ENCODE measurements around the gene GALNT4. TPM values are rescaled to one million over a fixed set of nuclear protein-coding genes. Genes with fewer than 3 reads are reported as not detected.
A peak's percentile ranks its signal among the peaks of the same experiment; 100 is the strongest.

Gene GALNT4
- total and polyA plus RNA-seq, 9 of the 15 experiments (the other 6 are each of a cell fraction or from before 2014, with no cell fraction given): 1.2 to 4.6 (median 3.4) TPM

DNA sequence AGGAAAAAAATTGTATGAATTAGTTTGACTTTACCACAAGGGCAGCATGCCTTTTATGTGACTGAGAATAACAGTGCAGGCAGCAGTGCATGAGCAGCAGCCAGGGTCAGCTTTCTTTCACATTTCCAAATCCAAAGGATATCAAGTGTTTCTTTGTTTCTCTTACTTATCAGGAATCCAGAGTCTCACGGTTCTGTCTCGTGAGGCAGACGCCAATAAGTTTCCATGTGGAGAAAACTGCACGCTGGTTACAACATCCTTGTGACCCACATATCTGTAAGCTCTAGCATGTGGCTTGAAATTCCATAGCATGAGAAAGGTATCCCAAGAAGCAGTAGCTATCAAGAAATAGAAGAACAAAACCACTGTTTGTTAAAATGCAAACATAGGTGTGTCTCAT is 27.6 kb downstream of the GALNT4 start:
- WGBS (ENCODE audit: insufficient coverage, low coverage, missing lambda C conversion rate): 66% methylated on average over 4 of the region's 4 CpGs
- no TSS peak for BruUV-seq (replicated peaks)
- FAIRE-seq (no peak), ATAC-seq (no peak), DNase-seq (ENCODE audit: extremely low read depth in 1 of 4, low spot score in 3 of 4) (no peak)
- Histone ChIP-seq H3K4me1 (replicated peaks in 1 of 2; ENCODE audit: control insufficient read depth in 2 of 2, insufficient read depth in 2 of 2, low read length in 2 of 2) (peaks cover 0 to 13% of the 10 kb centered on the region in 2 experiments; a peak in 3 of 5 replicates), H3K79me2 (ENCODE audit: control insufficient read depth, insufficient read depth, low read length) (no peaks in the 10 kb centered on the region), H2AFZ (ENCODE audit: low read depth, low read length) (no peak overlapping the region), H3K9ac (ENCODE audit: insufficient read depth in 1 of 2, low read depth in 2 of 2, low read length in 2 of 2) (no peak overlapping the region), H3K4me2 (ENCODE audit: insufficient read depth, low read length) (no peak overlapping the region), H3K27ac (ENCODE audit: extremely low read depth, low read depth, low read length) (no peak overlapping the region), H3K36me3 (ENCODE audit: control insufficient read depth, insufficient read depth, low read length) (no peaks in the 10 kb centered on the region), H3K27me3 (ENCODE audit: control insufficient read depth in 2 of 2, insufficient read depth in 2 of 2, low read length in 2 of 2) (no peaks in the 10 kb centered on the region), H3K4me3 (no peak overlapping the region), H4K20me1 (replicated peaks; ENCODE audit: control insufficient read depth, insufficient read depth, low read length) (0 out of 2 replicates have a peak, but pooled peaks cover 3% of the 10 kb centered on the region), H3K9me1 (ENCODE audit: control insufficient read depth, insufficient read depth, low read length) (no peaks in the 10 kb centered on the region), H3K9me3 (replicated peaks; ENCODE audit: control insufficient read depth, insufficient read depth, low read depth, low read length) (no peaks in the 10 kb centered on the region)
- in situ Hi-C loops (cut with MboI): no loop called here
- intact Hi-C loops (cut with micrococcal nuclease): no loop called here
- TF ChIP-seq ZNF444 (CRISPR knock-in tag; IDR thresholded peaks at IDR 0.05) (no peak), EZH2 (IDR thresholded peaks at IDR 0.05; ENCODE audit: borderline replicate concordance, low read depth, low read length) (no peak), ZNF561 (CRISPR knock-in tag; conservative IDR thresholded peaks at IDR 0.05) (no peak), ZNF354B (CRISPR knock-in tag; IDR thresholded peaks at IDR 0.05) (no peak)
- POLR2A ChIA-PET: interaction anchor here (1.9 kb wide), 1 partner anchor 10 kb away, joined by 5 read pairs; no protein-coding TSS in a partner anchor
- CTCF ChIA-PET (ENCODE audit: low intra/inter-chr PET ratio): no interaction called here

GRCh38 chr12:89494411-89495231 is 30.0 kb downstream of the GALNT4 start:
- H3K4me2 ChIP-seq (ENCODE audit: insufficient read depth, low read length): peak overlapping the region; percentile 38; the same call in 1 of the 2 replicates
- 45% methylated on average over 9 of the region's 9 CpGs for WGBS (ENCODE audit: insufficient coverage, low coverage, missing lambda C conversion rate)
- peak; percentile 62 for TF ChIP-seq NFE2 (IDR thresholded peaks at IDR 0.05; ENCODE audit: low read depth)
- TF ChIP-seq, protein P1, sequence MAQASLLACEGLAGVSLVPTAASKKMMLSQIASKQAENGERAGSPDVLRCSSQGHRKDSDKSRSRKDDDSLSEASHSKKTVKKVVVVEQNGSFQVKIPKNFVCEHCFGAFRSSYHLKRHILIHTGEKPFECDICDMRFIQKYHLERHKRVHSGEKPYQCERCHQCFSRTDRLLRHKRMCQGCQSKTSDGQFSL (CRISPR knock-in tag; IDR thresholded peaks at IDR 0.05): no peak
- TF ChIP-seq, protein P1 (tag; IDR thresholded peaks at IDR 0.05): no peak
- TF ChIP-seq ATF3 (IDR thresholded peaks at IDR 0.05): 0 out of 2 replicates have a peak, but pooled peaks have one; percentile 27
- no peak for TF ChIP-seq ATF3 (CRISPR knock-in tag; conservative IDR thresholded peaks at IDR 0.05)
- TF ChIP-seq JUND (IDR thresholded peaks at IDR 0.05; ENCODE audit: borderline replicate concordance, low read depth, low read length): no peak
- TF ChIP-seq JUND (tag; IDR thresholded peaks at IDR 0.05; ENCODE audit: borderline replicate concordance, low read depth, low read length): peak; percentile 13; the same call in 1 of the 3 replicates
- TF ChIP-seq U2AF2 (optimal IDR thresholded peaks at IDR 0.05; ENCODE audit: low read depth, low read length): no peak
- TF ChIP-seq NRF1 (conservative IDR thresholded peaks at IDR 0.05 in 1 of 2, IDR thresholded peaks at IDR 0.05 in 1 of 2): peak in 1 of 2 experiments; percentile 35; a peak in 2 of 4 replicates

More at GRCh38 chr12:89494411-89495231, 30.0 kb downstream of the GALNT4 start:
- peak overlapping the region; percentile 26; the same call in 1 of the 3 replicates for H3K27ac ChIP-seq (ENCODE audit: extremely low read depth, low read depth, low read length)
- intact Hi-C loops (cut with micrococcal nuclease) (no loop called here), in situ Hi-C loops (cut with MboI) (no loop called here)
- no peaks in the 10 kb centered on the region for H3K9me1 ChIP-seq (ENCODE audit: control insufficient read depth, insufficient read depth, low read length)
- H3K9ac ChIP-seq (ENCODE audit: insufficient read depth in 1 of 2, low read depth in 2 of 2, low read length in 2 of 2): no peak overlapping the region
- ChIA-PET CTCF (ENCODE audit: low intra/inter-chr PET ratio) (no interaction called here), POLR2A (interaction anchor here (0.6 to 1.8 kb wide), 2 partner anchors 28 to 154 kb away, joined by 3 to 4 read pairs; no protein-coding TSS in a partner anchor)
- ATAC-seq: peak; percentile 80
- no peaks in the 10 kb centered on the region for H3K36me3 ChIP-seq (ENCODE audit: control insufficient read depth, insufficient read depth, low read length)
- H3K4me1 ChIP-seq (replicated peaks in 1 of 2; ENCODE audit: control insufficient read depth in 2 of 2, insufficient read depth in 2 of 2, low read length in 2 of 2): peaks cover 0 to 13% of the 10 kb centered on the region in 2 experiments; a peak in 3 of 5 replicates
- H2AFZ ChIP-seq (ENCODE audit: low read depth, low read length): peak overlapping the region; percentile 5; the same call in 1 of the 2 replicates
- no peaks in the 10 kb centered on the region for H3K9me3 ChIP-seq (replicated peaks; ENCODE audit: control insufficient read depth, insufficient read depth, low read depth, low read length)
- H3K79me2 ChIP-seq (ENCODE audit: control insufficient read depth, insufficient read depth, low read length): no peaks in the 10 kb centered on the region
- H3K27me3 ChIP-seq (ENCODE audit: control insufficient read depth in 2 of 2, insufficient read depth in 2 of 2, low read length in 2 of 2): no peaks in the 10 kb centered on the region
- 0 out of 2 replicates have a peak, but pooled peaks cover 3% of the 10 kb centered on the region for H4K20me1 ChIP-seq (replicated peaks; ENCODE audit: control insufficient read depth, insufficient read depth, low read length)
- BruUV-seq (replicated peaks): no TSS peak
- no peak overlapping the region for H3K4me3 ChIP-seq
- DNase-seq (ENCODE audit: extremely low read depth in 1 of 4, low spot score in 3 of 4): peak in 3 of 4 experiments; percentile 12 to 39 (median 31)
- peak; percentile 84 for FAIRE-seq
